Left ventricle myocardium inferior (tissue), 1 donor: ENCODE data around the gene MS4A18. TPM values are rescaled to one million over a fixed set of nuclear protein-coding genes. Genes with fewer than 3 reads are reported as not detected.

ENCODE experiments used
- DNase-seq: peaks from one replicate; pipeline ENCODE4 v3.0.0-alpha.2; 2020
- H3K27ac ChIP-seq: fragments of 200-600 bp; replicated peaks from 2 replicates; pipeline ENCODE4 v1.8.0; 2021
- H3K27me3 ChIP-seq: fragments of 200-600 bp; 2 replicates; pipeline ENCODE4 v1.8.0; 2021; ENCODE audit warnings: low read depth
- H3K36me3 ChIP-seq: fragments of 200-600 bp; 2 replicates; pipeline ENCODE4 v1.8.0; 2021
- H3K4me1 ChIP-seq: fragments of 200-600 bp; 2 replicates; pipeline ENCODE4 v1.8.0; 2021
- H3K4me3 ChIP-seq: fragments of 200-600 bp; 2 replicates; pipeline ENCODE4 v1.8.0; 2021; ENCODE audit warnings: mild to moderate bottlenecking, moderate library complexity
- H3K9me3 ChIP-seq: fragments of 200-600 bp; replicated peaks from 2 replicates; pipeline ENCODE4 v1.8.0; 2021
- CTCF ChIP-seq: fragments of 200-600 bp; IDR thresholded peaks from 2 replicates; pipeline ENCODE4 v1.8.0; 2021; ENCODE audit warnings: antibody characterized with exemption, mild to moderate bottlenecking, borderline replicate concordance
- intact Hi-C: fragments of 100-400 bp; cut with micrococcal nuclease; formaldehyde crosslinking; loops from one replicate; pipeline ENCODE4 v1.11.0; 2022
- total RNA-seq: library from RNA; stranded (reverse); fragmentation: NEBNext Ultra II Directional; extraction: Animal tissue kit (Norgen Biotek cat#: 25700); gene quantifications from one replicate; pipeline ENCODE4 v1.2.1, GENCODE V29; 2021
- donor health status: DM: no; HTN: yes; CAD: no; lungs with severe emphysema.

MS4A18 gene
- total RNA-seq, 1 donor from 2014 or later, result not detected

GRCh38 chr11:60777106-60777505 is 52.6 kb downstream of the MS4A18 start:
- peak overlapping the region; percentile 56 for H3K27ac ChIP-seq
- no peak for DNase-seq
- H3K4me3 ChIP-seq, result no peak overlapping the region
- H3K36me3 ChIP-seq, result no peaks in the 10 kb centered on the region
- H3K27me3 ChIP-seq, result peaks cover 16% of the 10 kb centered on the region
- intact Hi-C loops, result no loop called here
- no peak for TF ChIP-seq CTCF
- peaks cover 27% of the 10 kb centered on the region for H3K4me1 ChIP-seq
- H3K9me3 ChIP-seq, result peaks cover 4% of the 10 kb centered on the region

DNA sequence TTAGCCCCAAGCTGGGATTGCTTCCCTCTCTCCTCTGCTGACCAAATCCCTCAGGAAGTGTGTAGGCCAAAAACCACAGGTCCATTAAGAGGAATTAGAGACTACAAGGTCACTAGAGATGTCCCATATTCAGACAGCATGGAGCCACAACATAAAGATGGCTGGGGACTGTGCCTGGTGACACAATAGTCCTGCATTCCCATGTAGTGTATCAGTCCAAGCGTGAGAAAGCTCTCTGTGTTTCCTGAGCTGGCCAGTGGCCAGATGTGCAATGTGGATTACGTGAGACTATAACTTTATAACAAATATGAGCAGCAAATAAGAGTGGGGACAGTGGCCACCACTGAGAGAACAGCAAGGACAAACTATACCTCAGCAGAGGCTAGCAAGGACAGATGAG is 53.1 kb downstream of the MS4A18 start:
- no peak for TF ChIP-seq CTCF
- H3K4me1 ChIP-seq, result peaks cover 27% of the 10 kb centered on the region
- peaks cover 4% of the 10 kb centered on the region for H3K9me3 ChIP-seq
- peak; percentile 26 for DNase-seq
- H3K27ac ChIP-seq, result peak overlapping the region; percentile 56
- no peaks in the 10 kb centered on the region for H3K36me3 ChIP-seq
- no peak overlapping the region for H3K4me3 ChIP-seq
- peaks cover 11% of the 10 kb centered on the region for H3K27me3 ChIP-seq
- intact Hi-C loops, result no loop called here

DNA sequence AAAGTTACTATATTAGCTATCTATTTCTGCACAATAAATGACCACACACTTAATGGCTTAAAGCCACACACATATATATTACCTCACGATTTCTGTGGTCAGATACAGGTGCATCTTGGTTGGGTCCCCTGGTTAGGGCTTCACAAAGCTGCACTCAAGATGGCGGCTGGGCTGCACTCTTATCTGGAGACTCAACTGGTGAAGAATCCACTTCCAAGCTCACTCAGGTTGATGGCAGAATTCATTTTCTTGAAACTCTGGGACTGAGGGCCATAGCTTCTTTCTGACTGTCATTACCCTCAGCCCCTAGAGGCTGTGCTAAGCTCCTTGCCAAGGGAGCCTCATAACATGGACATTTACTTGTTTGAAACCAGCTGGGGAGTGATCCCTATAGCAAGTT is 55.5 kb downstream of the MS4A18 start:
- DNase-seq, result no peak
- Histone ChIP-seq H3K27ac (no peak overlapping the region), H3K4me1 (peaks cover 26% of the 10 kb centered on the region), H3K27me3 (no peaks in the 10 kb centered on the region), H3K9me3 (peaks cover 4% of the 10 kb centered on the region), H3K4me3 (no peak overlapping the region), H3K36me3 (no peaks in the 10 kb centered on the region)
- intact Hi-C loops, result no loop called here
- no peak for TF ChIP-seq CTCF

GRCh38 chr11:60780774-60781173 is 56.3 kb downstream of the MS4A18 start:
- no peak for TF ChIP-seq CTCF
- peaks cover 4% of the 10 kb centered on the region for H3K9me3 ChIP-seq
- H3K4me1 ChIP-seq, result peaks cover 26% of the 10 kb centered on the region
- H3K27ac ChIP-seq, result no peak overlapping the region
- intact Hi-C loops, result no loop called here
- no peak for DNase-seq
- no peaks in the 10 kb centered on the region for H3K36me3 ChIP-seq
- H3K27me3 ChIP-seq, result no peaks in the 10 kb centered on the region
- no peak overlapping the region for H3K4me3 ChIP-seq

DNA sequence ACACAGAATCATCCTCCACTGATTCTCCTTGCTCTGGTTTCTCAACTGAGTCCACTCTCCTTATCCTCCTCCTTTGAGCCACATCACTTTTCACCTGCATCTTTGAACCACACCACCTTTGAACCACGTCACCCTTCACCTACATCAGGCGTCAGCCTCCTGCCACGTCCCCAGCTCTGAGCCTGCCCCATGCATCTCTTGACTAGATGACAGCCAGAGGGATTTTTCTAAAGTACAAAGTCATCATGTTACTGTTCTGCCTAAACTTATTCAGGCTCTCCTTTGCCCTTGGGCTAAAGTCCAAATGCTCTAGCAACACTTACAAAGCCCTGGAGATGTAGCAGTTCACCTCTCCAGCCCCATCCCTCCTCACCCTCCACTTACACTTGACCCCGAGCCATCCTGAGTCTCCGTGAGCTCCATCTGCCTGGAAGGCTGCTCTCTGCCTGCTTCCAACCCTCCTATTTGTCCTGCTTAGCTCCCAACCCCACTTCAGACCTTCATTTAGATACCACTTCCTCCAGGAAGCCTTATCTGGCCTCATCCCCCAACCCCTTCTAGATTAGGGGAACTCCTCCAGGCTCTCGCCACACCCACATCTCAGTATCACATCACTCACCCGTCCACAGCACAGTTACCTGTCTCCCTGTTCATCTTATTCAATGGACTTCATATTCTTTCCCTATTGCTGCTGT is 56.9 kb downstream of the MS4A18 start:
- Histone ChIP-seq H3K4me3 (no peak overlapping the region), H3K4me1 (peaks cover 26% of the 10 kb centered on the region), H3K36me3 (no peaks in the 10 kb centered on the region), H3K27me3 (no peaks in the 10 kb centered on the region), H3K27ac (no peak overlapping the region), H3K9me3 (peaks cover 4% of the 10 kb centered on the region)
- no peak for DNase-seq
- intact Hi-C loops, result no loop called here
- TF ChIP-seq CTCF, result no peak
